Kidney (tissue), 14 donors: ENCODE results near the gene SEL1L. TPM values are rescaled to one million over a fixed set of nuclear protein-coding genes. Genes with fewer than 3 reads are reported as not detected.
A peak's percentile ranks its signal among the peaks of the same experiment; 100 is the strongest.
"Not testable (repeated sequence)": the region's sequence is repeated elsewhere in the genome, so short reads cannot be mapped to it uniquely, and the experiment has no call there.

Experiments used
- DNase-seq, 5 donors: peaks; one replicate each; pipeline ENCODE4 v3.0.0-alpha.2; 2013 to 2020
- FAIRE-seq: peaks from 2 replicates; lab custom pipeline; 2012; peaks lifted over from hg19 to GRCh38; lab: Jason Lieb, UNC
- H3K27ac ChIP-seq, 2 donors: one replicate each; pipeline ENCODE4 v1.7.0; 2013; ENCODE audit warnings: low read depth in 2 of 2, low read length in 2 of 2, inconsistent platforms in 1 of 2
- H3K27me3 ChIP-seq: one replicate; pipeline ENCODE4 v1.7.1; 2013; ENCODE audit warnings: low read length, inconsistent platforms; ENCODE audit not compliant: control insufficient read depth, insufficient read depth
- H3K36me3 ChIP-seq, 3 donors: one replicate each; pipeline versions ENCODE4 v1.7.0 to v1.7.1; 2013; ENCODE audit warnings: low read length in 3 of 3, control low read depth in 1 of 3, inconsistent platforms in 1 of 3; ENCODE audit not compliant: insufficient read depth in 3 of 3, control insufficient read depth in 2 of 3
- H3K4me1 ChIP-seq, 3 donors: one replicate each; pipeline versions ENCODE4 v1.7.0 to v1.7.1; 2013; ENCODE audit warnings: low read length in 3 of 3, inconsistent platforms in 1 of 3, low read depth in 1 of 3; ENCODE audit not compliant: control insufficient read depth in 2 of 3, insufficient read depth in 2 of 3
- H3K4me3 ChIP-seq, 3 donors: one replicate each; pipeline versions ENCODE4 v1.7.0 to v1.8.1; 2013; ENCODE audit warnings: low read length in 3 of 3, control low read depth in 1 of 3, inconsistent platforms in 1 of 3
- H3K9ac ChIP-seq, 3 donors: one replicate each; pipeline versions ENCODE4 v1.7.0 to v1.7.1; 2013; ENCODE audit warnings: low read length in 3 of 3, control low read depth in 1 of 3, inconsistent platforms in 1 of 3
- H3K9me3 ChIP-seq, 3 donors: one replicate each; pipeline versions ENCODE4 v1.7.0 to v1.7.1; 2013; ENCODE audit warnings: low read length in 3 of 3, control low read depth in 1 of 3, inconsistent platforms in 1 of 3; ENCODE audit not compliant: control insufficient read depth in 2 of 3, insufficient read depth in 1 of 3
- intact Hi-C: fragments of 100-400 bp; cut with DNase I; formaldehyde crosslinking; loops from one replicate; pipeline ENCODE4 v1.11.1; 2022
- polyA plus RNA-seq: library from polyadenylated mRNA; stranded (reverse); fragments of 350-450 nt; fragmentation: Illumina TruSeq; extraction: RNeasy Lipid Tissue Mini Kit (QIAGEN cat#74804); gene quantifications from one replicate; pipeline ENCODE4 v1.2.3, GENCODE V29; 2014; ENCODE audit warnings: low read depth, low replicate concordance; ENCODE audit not compliant: insufficient read depth
- total RNA-seq: library from RNA; stranded (reverse); fragmentation: NEBNext Ultra II Directional; extraction: Animal tissue kit (Norgen Biotek cat#: 25700); gene quantifications from one replicate; pipeline ENCODE4 v1.2.1, GENCODE V29; 2021
- TF ChIP-seq, protein P1 (sequence below): IDR thresholded peaks from 3 replicates; pipeline ENCODE4 v1.5.1; 2012; ENCODE audit warnings: mild to moderate bottlenecking, moderate library complexity, borderline replicate concordance; ENCODE audit not compliant: insufficient read depth; ENCODE audit errors: extremely low read depth
- donor health status: control.
- donor health status: control.
- donor health status: control.
- donor health status: control.
- donor health status: control.
- donor health status: DM: yes; HTN: yes; CAD: no.
- donor health status: Normal renal cell carcinoma (clear cell type).

The SEL1L gene
- total and polyA plus RNA-seq, 2 donors from 2014 or later, result 18.9 to 115 TPM

DNA sequence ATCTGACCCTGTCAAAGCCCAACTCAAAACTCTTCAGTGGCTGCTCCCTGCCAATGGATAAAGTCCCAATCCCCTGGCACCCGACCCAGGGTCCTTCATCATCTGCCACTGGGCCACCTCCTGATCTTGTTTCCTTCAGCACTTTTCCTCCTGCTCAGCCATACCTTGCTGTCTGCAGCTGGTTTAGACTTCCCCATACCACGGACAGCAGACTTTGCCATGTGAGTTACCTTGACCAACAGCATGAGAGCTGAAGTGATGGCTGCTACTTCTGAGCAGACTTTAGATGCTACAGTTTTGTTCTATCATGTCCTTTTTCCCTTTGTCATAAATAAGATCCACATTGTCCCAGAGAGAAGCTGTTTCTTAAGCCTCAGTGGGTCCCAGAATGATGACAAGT lies 100.3 kb downstream of the SEL1L start:
- intact Hi-C loops, result no loop called here
- no peaks in the 10 kb centered on the region for H3K27me3 ChIP-seq

DNA sequence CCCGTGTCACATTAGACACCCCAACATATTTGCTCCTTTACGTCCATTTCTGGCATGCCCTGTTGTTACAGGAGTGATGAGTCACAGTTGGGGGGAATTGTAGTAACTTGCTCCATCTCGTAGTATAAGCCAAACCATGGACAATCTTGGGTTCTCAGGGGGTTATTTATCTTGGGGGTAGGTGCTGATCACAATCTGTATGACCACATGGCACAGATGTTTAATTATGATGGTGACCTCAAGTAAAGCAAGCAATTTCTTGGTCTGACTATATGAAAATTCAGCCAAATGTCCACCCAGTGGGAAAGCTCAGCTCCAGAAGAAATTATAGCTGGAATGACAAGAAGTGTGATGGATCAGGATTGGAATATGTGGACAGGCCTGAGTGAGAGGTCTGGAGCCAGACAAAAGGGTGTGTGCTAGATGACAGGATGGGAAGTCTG lies 101.4 kb downstream of the SEL1L start:
- TF ChIP-seq, protein P1, sequence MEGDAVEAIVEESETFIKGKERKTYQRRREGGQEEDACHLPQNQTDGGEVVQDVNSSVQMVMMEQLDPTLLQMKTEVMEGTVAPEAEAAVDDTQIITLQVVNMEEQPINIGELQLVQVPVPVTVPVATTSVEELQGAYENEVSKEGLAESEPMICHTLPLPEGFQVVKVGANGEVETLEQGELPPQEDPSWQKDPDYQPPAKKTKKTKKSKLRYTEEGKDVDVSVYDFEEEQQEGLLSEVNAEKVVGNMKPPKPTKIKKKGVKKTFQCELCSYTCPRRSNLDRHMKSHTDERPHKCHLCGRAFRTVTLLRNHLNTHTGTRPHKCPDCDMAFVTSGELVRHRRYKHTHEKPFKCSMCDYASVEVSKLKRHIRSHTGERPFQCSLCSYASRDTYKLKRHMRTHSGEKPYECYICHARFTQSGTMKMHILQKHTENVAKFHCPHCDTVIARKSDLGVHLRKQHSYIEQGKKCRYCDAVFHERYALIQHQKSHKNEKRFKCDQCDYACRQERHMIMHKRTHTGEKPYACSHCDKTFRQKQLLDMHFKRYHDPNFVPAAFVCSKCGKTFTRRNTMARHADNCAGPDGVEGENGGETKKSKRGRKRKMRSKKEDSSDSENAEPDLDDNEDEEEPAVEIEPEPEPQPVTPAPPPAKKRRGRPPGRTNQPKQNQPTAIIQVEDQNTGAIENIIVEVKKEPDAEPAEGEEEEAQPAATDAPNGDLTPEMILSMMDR, result no peak
- FAIRE-seq (no peak), DNase-seq (no peak)
- H3K4me1 ChIP-seq, result peaks cover 3 to 26% (median 15%) of the 10 kb centered on the region in 3 donors
- no peak overlapping the region for H3K27ac ChIP-seq
- intact Hi-C loops, result no loop called here
- H3K9me3 ChIP-seq, result no peaks in the 10 kb centered on the region
- H3K27me3 ChIP-seq, result no peaks in the 10 kb centered on the region
- H3K4me3 ChIP-seq, result no peak overlapping the region
- H3K36me3 ChIP-seq, result no peaks in the 10 kb centered on the region
- H3K9ac ChIP-seq, result no peak overlapping the region

More for the DNA sequence above, 100.3 kb downstream of the SEL1L start:
- H3K9me3 ChIP-seq, result no peaks in the 10 kb centered on the region
- peak overlapping the region in 1 of 3 donors; percentile 4 for H3K4me3 ChIP-seq
- no peak overlapping the region for H3K9ac ChIP-seq
- H3K4me1 ChIP-seq, result peaks cover 3 to 19% (median 10%) of the 10 kb centered on the region in 3 donors
- no peaks in the 10 kb centered on the region for H3K36me3 ChIP-seq
- no peak overlapping the region for H3K27ac ChIP-seq
- no peak for FAIRE-seq
- DNase-seq, result no peak
- TF ChIP-seq, protein P1, result no peak

DNA sequence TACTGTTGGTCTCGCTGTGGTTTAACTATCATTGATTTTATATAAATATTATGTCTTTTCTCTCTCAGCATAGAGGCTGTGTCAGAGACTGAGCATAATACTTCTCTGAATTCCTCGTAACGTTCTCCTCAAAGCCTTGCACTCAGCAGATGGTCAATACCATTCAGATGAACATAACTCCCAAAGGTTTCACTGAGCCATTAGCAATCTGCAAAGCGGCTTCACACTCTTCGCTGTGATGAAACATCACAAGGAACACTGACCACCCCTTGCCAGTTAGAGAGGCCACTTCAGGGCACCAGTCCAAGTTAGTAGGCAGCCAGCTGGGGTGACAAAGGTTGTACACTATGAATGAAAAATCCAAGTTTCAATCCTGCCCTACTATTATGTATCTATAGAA lies 103.4 kb downstream of the SEL1L start:
- no peaks in the 10 kb centered on the region for H3K36me3 ChIP-seq
- no peaks in the 10 kb centered on the region for H3K9me3 ChIP-seq
- FAIRE-seq, result no peak
- no peak for DNase-seq
- no peaks in the 10 kb centered on the region for H3K27me3 ChIP-seq
- H3K4me1 ChIP-seq, result peaks cover 3 to 23% (median 14%) of the 10 kb centered on the region in 3 donors
- TF ChIP-seq, protein P1, result no peak
- H3K27ac ChIP-seq, result no peak overlapping the region
- H3K9ac ChIP-seq, result no peak overlapping the region
- H3K4me3 ChIP-seq, result no peak overlapping the region
- intact Hi-C loops, result no loop called here

DNA sequence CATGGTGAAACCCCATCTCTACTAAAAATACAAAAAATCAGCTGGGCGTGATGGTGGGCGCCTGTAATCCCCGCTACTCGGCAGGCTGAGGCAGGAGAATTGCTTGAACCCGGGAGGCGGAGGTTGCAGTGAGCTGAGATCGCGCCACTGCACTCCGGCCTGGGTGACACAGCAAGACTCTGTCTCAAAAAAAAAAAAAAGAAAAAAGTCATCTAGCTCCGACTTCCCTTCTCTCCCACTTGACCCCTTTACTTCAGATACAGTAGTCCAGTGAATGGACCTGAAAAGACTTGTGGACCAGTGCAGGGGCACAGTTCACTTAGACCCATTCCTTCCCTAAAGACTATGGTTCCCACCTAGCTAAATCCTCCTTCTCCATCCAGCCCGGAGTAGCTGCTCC lies 103.9 kb downstream of the SEL1L start:
- H3K9me3 ChIP-seq, H3K36me3 ChIP-seq, intact Hi-C loops, H3K9ac ChIP-seq, H3K4me3 ChIP-seq, H3K27ac ChIP-seq, H3K27me3 ChIP-seq, DNase-seq, FAIRE-seq: not testable (repeated sequence)
- peaks cover 3 to 26% (median 14%) of the 10 kb centered on the region in 3 donors for H3K4me1 ChIP-seq
